Measurements from ENCODE around the gene PGGHG. TPM values are rescaled to one million over a fixed set of nuclear protein-coding genes. Genes with fewer than 3 reads are reported as not detected.
A peak's percentile ranks its signal among the peaks of the same experiment; 100 is the strongest.

Gene PGGHG
- total RNA-seq, 2 experiments from 2014 or later, result 214 to 229 TPM

GRCh38 chr11:292211-293121, 3.5 kb downstream of the PGGHG start:
- DNase-seq (no peak), ATAC-seq (no peak)
- Mint-ChIP-seq H3K9me3 (ENCODE audit: low read depth) (no peaks in the 10 kb centered on the region), H3K27me3 (peaks cover 8% of the 10 kb centered on the region), H3K36me3 (peaks cover 18% of the 10 kb centered on the region), H3K4me3 (no peak overlapping the region), H3K4me1 (peaks cover 45% of the 10 kb centered on the region), H3K27ac (no peak overlapping the region)
- CTCF ChIA-PET, result interaction anchor here (3.3 kb wide), 1 partner anchor 12 kb away, joined by 14 read pairs; no protein-coding TSS in a partner anchor

- Mint-ChIP-seq H3K36me3 (peaks cover 14% of the 10 kb centered on the region), H3K27ac (no peak overlapping the region), H3K4me3 (no peak overlapping the region), H3K9me3 (ENCODE audit: low read depth) (no peaks in the 10 kb centered on the region), H3K27me3 (no peaks in the 10 kb centered on the region), H3K4me1 (peaks cover 47% of the 10 kb centered on the region)
- no peak for DNase-seq
- ATAC-seq, result no peak
- CTCF ChIA-PET, result interaction anchor here (3.3 kb wide), 1 partner anchor 11 kb away, joined by 14 read pairs; no protein-coding TSS in a partner anchor
These were observed 4.4 kb downstream of the PGGHG start for GRCh38 chr11:293271-293851.

DNA sequence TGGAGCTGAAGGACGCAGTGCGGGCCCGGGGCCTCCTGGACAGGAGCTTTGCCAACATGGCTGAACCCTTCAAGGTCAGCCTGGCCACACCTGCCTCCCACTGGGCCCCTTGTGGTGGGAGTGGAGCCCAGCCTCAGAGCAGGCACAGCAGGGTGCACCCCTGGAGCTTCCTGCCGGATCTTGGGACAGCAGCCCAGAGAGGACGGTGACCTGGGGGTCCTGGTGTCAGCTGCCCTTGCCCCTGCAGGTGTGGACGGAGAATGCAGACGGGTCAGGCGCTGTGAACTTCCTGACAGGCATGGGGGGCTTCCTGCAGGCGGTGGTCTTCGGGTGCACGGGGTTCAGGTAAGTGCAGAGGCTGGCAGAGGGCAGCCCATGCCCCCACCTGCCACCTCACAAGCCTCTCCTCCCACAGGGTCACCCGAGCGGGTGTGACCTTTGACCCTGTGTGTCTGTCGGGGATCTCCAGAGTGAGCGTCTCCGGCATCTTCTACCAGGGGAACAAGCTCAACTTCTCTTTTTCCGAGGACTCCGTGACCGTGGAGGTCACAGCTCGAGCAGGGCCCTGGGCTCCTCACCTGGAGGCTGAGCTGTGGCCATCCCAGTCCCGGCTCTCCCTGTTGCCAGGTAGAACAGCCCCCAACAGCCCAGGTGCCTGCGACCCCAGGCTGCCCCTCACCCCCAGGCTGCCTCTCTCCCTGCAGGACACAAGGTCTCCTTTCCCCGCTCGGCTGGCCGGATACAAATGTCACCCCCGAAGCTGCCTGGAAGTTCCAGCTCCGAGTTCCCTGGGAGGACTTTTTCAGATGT, 5.1 kb downstream of the PGGHG start:
- Mint-ChIP-seq H3K4me3 (no peak overlapping the region), H3K4me1 (peaks cover 49% of the 10 kb centered on the region), H3K27ac (no peak overlapping the region), H3K36me3 (peaks cover 14% of the 10 kb centered on the region), H3K27me3 (no peaks in the 10 kb centered on the region), H3K9me3 (ENCODE audit: low read depth) (no peaks in the 10 kb centered on the region)
- CTCF ChIA-PET, result interaction anchor here (3.3 kb wide), 1 partner anchor 11 kb away, joined by 14 read pairs; no protein-coding TSS in a partner anchor
- DNase-seq (no peak), ATAC-seq (no peak)

DNA sequence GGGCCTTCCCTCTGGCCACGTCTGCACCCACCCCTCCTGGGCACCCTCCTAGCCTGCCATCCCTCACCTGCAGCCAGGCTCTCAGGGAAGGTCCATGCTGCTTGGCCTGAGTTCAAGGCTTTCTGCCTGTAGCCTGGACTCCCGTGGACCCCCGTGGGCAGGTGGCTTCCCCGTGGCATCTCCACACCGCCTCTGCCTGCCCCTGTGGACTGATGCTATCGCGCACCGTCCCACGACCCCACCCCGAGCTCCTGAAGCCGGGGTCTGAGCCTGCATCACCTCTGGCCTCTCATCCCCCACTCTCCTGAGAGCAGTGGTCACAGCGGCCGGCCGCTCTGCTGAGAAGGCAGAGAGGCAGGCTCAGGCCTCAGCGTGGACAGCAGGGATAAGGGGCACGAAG, 5.9 kb downstream of the PGGHG start:
- Mint-ChIP-seq H3K9me3 (ENCODE audit: low read depth) (no peaks in the 10 kb centered on the region), H3K36me3 (peaks cover 14% of the 10 kb centered on the region)
- DNase-seq, result no peak

DNA sequence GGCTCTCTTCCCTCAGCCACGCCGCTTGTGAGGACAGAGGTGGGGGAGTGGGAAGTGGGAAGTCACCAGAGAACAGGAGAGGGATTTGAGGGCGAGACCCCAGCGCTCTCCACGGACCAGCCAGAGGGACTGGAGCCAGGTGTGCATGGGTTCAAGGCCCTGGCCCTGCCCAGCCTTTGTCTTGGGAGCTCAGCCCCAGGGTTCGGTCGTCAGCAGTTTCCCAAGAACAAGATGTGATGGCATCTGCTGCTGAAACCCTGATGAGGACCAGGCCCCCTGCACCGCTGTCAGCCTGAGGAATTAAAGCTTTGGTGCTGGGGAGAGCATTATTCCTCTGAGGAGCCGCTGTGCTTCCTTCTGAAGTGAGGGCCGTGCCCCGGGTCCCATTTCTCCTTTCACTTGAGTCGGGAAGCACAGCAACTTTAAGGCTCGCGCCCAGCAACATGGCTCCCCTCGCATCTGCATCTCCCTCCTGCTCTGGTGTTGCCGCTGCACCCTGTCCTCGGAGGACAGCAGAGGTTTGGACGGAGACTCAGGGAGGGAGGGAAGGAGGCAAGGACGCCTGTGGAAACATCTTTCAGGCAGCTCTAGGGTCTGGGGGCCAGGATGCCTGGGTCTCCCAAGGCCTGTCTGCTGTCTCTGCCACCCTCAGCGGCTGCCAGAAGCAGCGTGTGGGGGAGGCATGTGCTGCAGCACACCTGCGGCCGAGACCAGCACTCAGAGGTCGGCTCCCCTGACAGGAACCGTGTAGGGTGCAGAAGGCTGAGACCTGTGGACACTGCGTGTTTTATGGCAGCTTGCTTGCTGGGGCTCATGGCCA, 6.6 kb downstream of the PGGHG start:
- Mint-ChIP-seq H3K4me3 (no peak overlapping the region), H3K9me3 (ENCODE audit: low read depth) (no peaks in the 10 kb centered on the region), H3K27me3 (peaks cover 7% of the 10 kb centered on the region), H3K36me3 (peaks cover 12% of the 10 kb centered on the region), H3K4me1 (peaks cover 45% of the 10 kb centered on the region), H3K27ac (no peak overlapping the region)
- ATAC-seq, result no peak
- CTCF ChIA-PET, result interaction anchor here (3.3 kb wide), 1 partner anchor 9 kb away, joined by 14 read pairs; no protein-coding TSS in a partner anchor
- no peak for DNase-seq

More for the DNA sequence above, 5.9 kb downstream of the PGGHG start:
- Mint-ChIP-seq H3K4me3 (no peak overlapping the region), H3K4me1 (peaks cover 49% of the 10 kb centered on the region), H3K27ac (no peak overlapping the region), H3K27me3 (peaks cover under 1% of the 10 kb centered on the region)
- ATAC-seq, result no peak
- CTCF ChIA-PET, result interaction anchor here (3.3 kb wide), 1 partner anchor 10 kb away, joined by 14 read pairs; no protein-coding TSS in a partner anchor

DNA sequence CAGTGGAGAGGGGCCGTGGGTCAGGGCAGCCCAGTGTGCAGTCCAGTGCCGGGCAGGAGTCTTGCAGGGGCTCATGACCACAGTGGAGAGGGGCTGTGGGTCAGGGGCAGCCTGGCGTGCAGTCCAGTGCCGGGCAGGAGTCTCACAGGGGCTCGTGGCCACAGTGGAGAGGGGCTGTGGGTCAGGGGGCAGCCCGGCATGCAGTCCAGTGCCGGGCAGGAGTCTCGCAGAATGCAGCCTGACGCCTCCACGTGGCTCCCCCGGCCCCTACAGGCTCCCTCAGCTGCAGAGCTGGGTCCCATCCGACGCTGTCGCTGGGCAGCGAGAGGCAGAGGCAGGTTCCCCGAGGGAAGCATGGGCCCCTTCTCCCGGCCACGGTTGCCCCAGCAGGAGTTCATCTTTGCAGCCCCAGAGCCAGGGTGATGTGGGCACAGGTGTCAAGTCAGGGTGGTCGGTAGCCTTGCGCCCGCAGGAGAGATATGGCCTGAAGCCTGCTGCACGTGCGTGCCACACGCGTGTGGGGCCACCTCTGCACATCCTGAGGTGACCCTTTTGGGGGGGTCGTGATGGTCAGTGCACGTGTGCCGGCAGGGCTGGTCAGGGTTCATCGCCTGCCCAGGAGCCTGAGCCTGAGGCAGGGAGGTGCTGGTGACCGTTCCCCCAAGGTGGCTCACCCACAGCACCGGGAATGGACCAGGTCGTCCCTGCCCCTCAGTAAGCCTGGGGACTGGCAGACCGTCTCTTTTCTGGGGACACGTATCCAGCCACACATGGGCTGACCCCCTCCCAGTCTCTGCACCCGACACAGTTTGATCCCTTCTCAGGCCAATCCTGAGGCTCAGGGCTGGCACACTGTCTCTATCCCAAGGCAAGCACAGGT, 7.5 kb downstream of the PGGHG start:
- no peak for DNase-seq
- peaks cover 6% of the 10 kb centered on the region for H3K36me3 Mint-ChIP-seq
- no peak overlapping the region for H3K4me3 Mint-ChIP-seq
- CTCF ChIA-PET, result no interaction called here
- H3K4me1 Mint-ChIP-seq, result peaks cover 39% of the 10 kb centered on the region
- peak overlapping the region; percentile 86 for H3K27ac Mint-ChIP-seq
- H3K9me3 Mint-ChIP-seq (ENCODE audit: low read depth), result no peaks in the 10 kb centered on the region
- H3K27me3 Mint-ChIP-seq, result peaks cover 14% of the 10 kb centered on the region
- no peak for ATAC-seq

DNA sequence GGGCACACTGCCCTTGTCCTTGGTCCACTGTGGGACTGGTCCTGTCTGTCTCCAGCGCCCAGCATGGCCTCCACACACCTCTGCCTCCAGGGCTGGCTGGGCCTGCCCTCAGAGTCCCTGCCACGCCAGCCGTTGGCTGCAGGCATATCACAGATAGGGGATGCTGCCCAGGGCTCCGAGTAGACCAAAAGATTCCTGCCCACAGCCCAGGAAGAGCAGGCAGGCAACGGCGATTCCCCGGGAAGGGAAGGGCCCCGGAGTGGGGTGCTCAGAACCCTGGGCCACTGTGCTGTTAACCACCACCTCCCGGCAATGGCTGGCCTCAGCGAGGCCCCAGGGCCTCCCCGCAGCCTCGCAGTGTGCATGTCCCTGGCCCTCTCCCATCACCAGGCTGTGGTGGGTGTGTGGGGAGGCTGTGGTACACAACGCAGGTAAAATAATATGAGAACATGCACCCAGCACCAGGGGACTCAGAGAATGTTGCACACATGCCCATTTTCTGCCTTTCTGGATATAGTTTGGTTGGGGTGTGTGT, 8.2 kb downstream of the PGGHG start:
- Mint-ChIP-seq H3K27me3 (peaks cover 14% of the 10 kb centered on the region), H3K4me1 (peaks cover 37% of the 10 kb centered on the region), H3K4me3 (peak overlapping the region; percentile 45), H3K27ac (peak overlapping the region; percentile 86), H3K36me3 (peaks cover 6% of the 10 kb centered on the region), H3K9me3 (ENCODE audit: low read depth) (no peaks in the 10 kb centered on the region)
- peak; percentile 72 for DNase-seq
- ATAC-seq, result peak; percentile 46
- CTCF ChIA-PET, result interaction anchor here (1.2 kb wide), 1 partner anchor 47 kb away, joined by 4 read pairs; no protein-coding TSS in a partner anchor

DNA sequence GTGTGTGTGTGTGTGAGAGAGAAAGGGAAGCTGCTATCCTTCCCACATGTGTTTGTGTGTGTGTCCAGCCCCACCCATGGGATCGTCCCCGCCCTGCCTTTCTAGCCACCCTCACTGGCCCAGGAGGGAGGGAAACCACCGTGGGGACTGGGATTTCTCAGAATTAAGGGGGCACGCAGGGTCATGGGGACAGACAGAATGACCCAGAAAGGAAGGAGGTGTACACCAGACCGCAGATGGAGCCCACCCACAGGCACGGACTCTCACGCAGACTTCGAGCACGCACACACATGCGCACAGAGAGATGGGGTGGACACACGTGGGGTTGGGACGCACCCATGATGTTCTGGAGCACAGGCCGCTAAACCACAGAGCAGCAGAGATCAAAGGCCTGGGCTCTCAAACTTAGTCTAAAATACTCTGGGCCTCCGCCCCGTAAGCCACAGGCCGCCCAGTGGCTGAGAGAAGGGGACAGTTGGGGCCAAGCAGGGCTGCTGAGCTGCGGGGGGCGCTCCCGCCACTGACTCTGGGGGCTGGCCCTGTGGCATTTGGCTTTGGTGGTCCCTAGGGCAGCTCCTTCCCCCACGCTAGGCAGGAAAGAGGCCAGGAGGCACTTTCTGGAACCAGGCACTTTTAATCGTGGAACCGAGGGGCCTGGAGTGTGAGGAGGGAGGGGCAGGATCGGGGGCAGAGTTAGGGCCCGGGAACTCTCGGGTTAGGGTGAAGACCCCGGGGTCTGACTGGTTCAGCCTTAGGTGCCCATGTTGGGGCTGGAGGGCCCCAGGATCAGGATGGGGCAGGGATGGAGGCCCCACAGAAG, 8.9 kb downstream of the PGGHG start:
- Mint-ChIP-seq H3K4me1 (peaks cover 37% of the 10 kb centered on the region), H3K9me3 (ENCODE audit: low read depth) (no peaks in the 10 kb centered on the region), H3K27me3 (peaks cover 18% of the 10 kb centered on the region), H3K36me3 (peaks cover 6% of the 10 kb centered on the region), H3K4me3 (peak overlapping the region; percentile 45), H3K27ac (peak overlapping the region; percentile 86)
- DNase-seq (peak; percentile 90), ATAC-seq (peak; percentile 68)
- CTCF ChIA-PET, result interaction anchor here (1.0 to 1.2 kb wide), 2 partner anchors 17 to 47 kb away, joined by 3 to 4 read pairs; no protein-coding TSS in a partner anchor

- DNase-seq (no peak), ATAC-seq (no peak)
- Mint-ChIP-seq H3K9me3 (ENCODE audit: low read depth) (no peaks in the 10 kb centered on the region), H3K4me3 (no peak overlapping the region), H3K27me3 (peaks cover 20% of the 10 kb centered on the region), H3K27ac (peak overlapping the region; percentile 86), H3K36me3 (peaks cover 4% of the 10 kb centered on the region), H3K4me1 (peaks cover 40% of the 10 kb centered on the region)
- CTCF ChIA-PET, result interaction anchor here (1.0 to 3.5 kb wide), 3 partner anchors 11 to 47 kb away, joined by 3 to 13 read pairs (median 5); no protein-coding TSS in a partner anchor
These were observed 9.6 kb downstream of the PGGHG start for GRCh38 chr11:298406-299065.

- CTCF ChIA-PET, result interaction anchor here (1.0 to 3.5 kb wide), 3 partner anchors 10 to 48 kb away, joined by 3 to 13 read pairs (median 5); no protein-coding TSS in a partner anchor
These were observed 10.4 kb downstream of the PGGHG start, which contains the start of gene IFITM5 for GRCh38 chr11:299081-299891. IFITM5 (minus strand) TSS chr11:299526; CDS start chr11:299490, 36 bp downstream.

More at GRCh38 chr11:299081-299891, 10.4 kb downstream of the PGGHG start, which contains the start of gene IFITM5:
- ATAC-seq (no peak), DNase-seq (no peak)
- H3K4me1 Mint-ChIP-seq, result peaks cover 45% of the 10 kb centered on the region
- no peak within 1 kb of the TSS for H3K4me3 Mint-ChIP-seq
- H3K9me3 Mint-ChIP-seq (ENCODE audit: low read depth), result no peaks in the 10 kb centered on the region
- peak within 1 kb of the TSS; percentile 86 for H3K27ac Mint-ChIP-seq
- H3K27me3 Mint-ChIP-seq, result peaks cover 20% of the 10 kb centered on the region
- H3K36me3 Mint-ChIP-seq, result peaks cover 1% of the 10 kb centered on the region
